K562 (cell line): ENCODE measurements around the gene VIPR2. TPM values are rescaled to one million over a fixed set of nuclear protein-coding genes. Genes with fewer than 3 reads are reported as not detected.

Experiments
- ATAC-seq: fragments of 200-7000 bp; cut with Tn5 transposase; 3 replicates; pipeline ENCODE4 v1.9.1; 2020; ENCODE audit warnings: moderate library complexity
- BruUV-seq: library from RNA; stranded (reverse); fragments of 400-500 nt; replicated peaks from 2 replicates; lab custom pipeline; 2021; lab: Mats Ljungman, UMichigan
- CTCF ChIA-PET: fragments of 300-600 bp; formaldehyde crosslinking; extraction: SDS; loops from one replicate; lab custom pipeline; 2021; ENCODE audit warnings: low intra/inter-chr PET ratio; lab: Yijun Ruan, JAX
- POLR2A ChIA-PET: fragments of 300-600, 350-650 bp; sonication (Branson Sonifier 250); formaldehyde crosslinking; extraction: SDS; loops from one replicate; lab custom pipeline; 2021; ENCODE audit warnings: antibody characterized with exemption, inconsistent platforms; lab: Yijun Ruan, JAX
- DNase-seq, 4 experiments: peaks; one replicate each; pipeline versions ENCODE4 v3.0.0 to v3.0.0-alpha.2; 2011 to 2018; ENCODE audit warnings: low spot score in 3 of 4, mixed read lengths in 3 of 4; ENCODE audit errors: extremely low read depth in 1 of 4
- FAIRE-seq: peaks from 2 replicates; lab custom pipeline; 2011; peaks lifted over from hg19 to GRCh38; lab: Jason Lieb, UNC
- H2AFZ ChIP-seq: 2 replicates; pipeline ENCODE4 v1.6.0; 2011; ENCODE audit warnings: low read depth, low read length, control low read depth, inconsistent platforms
- H3K27ac ChIP-seq: fragments of 200-600 bp; 3 replicates; pipeline ENCODE4 v1.8.0; 2011; ENCODE audit warnings: low read depth, mild to moderate bottlenecking, control low read depth, inconsistent platforms, low read length, moderate library complexity, mixed read lengths; ENCODE audit errors: extremely low read depth
- H3K27me3 ChIP-seq, 2 experiments: fragments of 300-600 bp in 1 of 2; 2 replicates in 1 of 2; 3 replicates in 1 of 2; pipeline versions ENCODE4 v1.6.0 to v1.8.0; 2011; ENCODE audit warnings: inconsistent platforms in 2 of 2, low read length in 2 of 2, mild to moderate bottlenecking in 1 of 2, mixed read lengths in 1 of 2, moderate library complexity in 1 of 2; ENCODE audit not compliant: control insufficient read depth in 2 of 2, insufficient read depth in 2 of 2
- H3K36me3 ChIP-seq: fragments of 300-600 bp; 3 replicates; pipeline ENCODE4 v1.8.0; 2011; ENCODE audit warnings: mild to moderate bottlenecking, low read length, inconsistent platforms; ENCODE audit not compliant: control insufficient read depth, insufficient read depth
- H3K4me1 ChIP-seq, 2 experiments: fragments of 200-600 bp in 1 of 2; replicated peaks in 1 of 2; 2 replicates in 1 of 2; 3 replicates in 1 of 2; pipeline versions ENCODE4 v1.5.1 to v1.8.0; 2011; ENCODE audit warnings: inconsistent platforms in 2 of 2, low read length in 2 of 2, mild to moderate bottlenecking in 1 of 2, mixed read lengths in 1 of 2, moderate library complexity in 1 of 2; ENCODE audit not compliant: control insufficient read depth in 2 of 2, insufficient read depth in 2 of 2
- H3K4me2 ChIP-seq: 2 replicates; pipeline ENCODE4 v1.6.1; 2011; ENCODE audit warnings: low read length, control low read depth, inconsistent platforms, mixed read lengths; ENCODE audit not compliant: insufficient read depth
- H3K4me3 ChIP-seq: fragments of 200-600 bp; sonication (generic), shearing (Covaris generic); 2 replicates; pipeline ENCODE4 v1.5.1; 2016; ENCODE audit warnings: control low read depth, inconsistent platforms
- H3K79me2 ChIP-seq: fragments of 200-600 bp; 3 replicates; pipeline ENCODE4 v1.8.0; 2011; ENCODE audit warnings: low read length, inconsistent platforms; ENCODE audit not compliant: control insufficient read depth, insufficient read depth
- H3K9ac ChIP-seq, 2 experiments: 2 replicates each; pipeline versions ENCODE4 v1.6.0 to v1.6.1; 2011; ENCODE audit warnings: low read depth in 2 of 2, low read length in 2 of 2, control low read depth in 1 of 2, inconsistent platforms in 1 of 2, mild to moderate bottlenecking in 1 of 2, mixed read lengths in 1 of 2; ENCODE audit not compliant: insufficient read depth in 1 of 2
- H3K9me1 ChIP-seq: one replicate; pipeline ENCODE4 v1.6.0; 2011; ENCODE audit warnings: inconsistent platforms, mild to moderate bottlenecking, low read length, moderate library complexity; ENCODE audit not compliant: control insufficient read depth, insufficient read depth
- H3K9me3 ChIP-seq: replicated peaks from 2 replicates; pipeline ENCODE4 v1.5.1; 2011; ENCODE audit warnings: low read depth, low read length, inconsistent platforms; ENCODE audit not compliant: control insufficient read depth, insufficient read depth
- H4K20me1 ChIP-seq: replicated peaks from 2 replicates; pipeline ENCODE4 v1.6.1; 2011; ENCODE audit warnings: low read length, inconsistent platforms, mixed read lengths; ENCODE audit not compliant: control insufficient read depth, insufficient read depth
- ARID1B ChIP-seq: fragments of 450-650 bp; IDR thresholded peaks from 2 replicates; pipeline ENCODE4 v1.6.1; 2016; ENCODE audit warnings: antibody characterized with exemption, mild to moderate bottlenecking, inconsistent platforms
- BCL6 ChIP-seq: fragments of 250-450 bp; sonication (Bioruptor Pico); IDR thresholded peaks from 2 replicates; pipeline ENCODE4 v1.4.0; 2020
- FOXJ3 ChIP-seq: sonication (generic); formaldehyde crosslinking; IDR thresholded peaks from 2 replicates; pipeline ENCODE4 v1.4.0; 2020; ENCODE audit warnings: mild to moderate bottlenecking, missing genetic modification reagents
- HEY1 ChIP-seq: fragments of 250-450 bp; sonication (Bioruptor Pico); IDR thresholded peaks from 2 replicates; pipeline ENCODE4 v1.5.0; 2020; ENCODE audit warnings: mild to moderate bottlenecking, moderate library complexity, borderline replicate concordance
- HLTF ChIP-seq: fragments of 450-650 bp; IDR thresholded peaks from 2 replicates; pipeline ENCODE4 v1.6.1; 2016
- HNRNPLL ChIP-seq: fragments of 200-400 bp; formaldehyde crosslinking; IDR thresholded peaks from 2 replicates; pipeline ENCODE4 v1.6.1; 2017; ENCODE audit warnings: low read length, low read depth, mild to moderate bottlenecking; ENCODE audit not compliant: poor library complexity, severe bottlenecking
- ILF3 ChIP-seq: fragments of 450-650 bp; IDR thresholded peaks from 2 replicates; pipeline ENCODE4 v1.6.1; 2018; ENCODE audit warnings: antibody characterized with exemption, mild to moderate bottlenecking, moderate library complexity, borderline replicate concordance
- LEF1 ChIP-seq: fragments of 450-650 bp; IDR thresholded peaks from 2 replicates; pipeline ENCODE4 v1.6.1; 2016; ENCODE audit warnings: mild to moderate bottlenecking
- MTA3 ChIP-seq: fragments of 450-650 bp; formaldehyde crosslinking; IDR thresholded peaks from 2 replicates; pipeline ENCODE4 v1.6.1; 2017; ENCODE audit warnings: mild to moderate bottlenecking, borderline replicate concordance
- PTRF ChIP-seq: fragments of 450-650 bp; IDR thresholded peaks from 2 replicates; pipeline ENCODE4 v1.6.1; 2016; ENCODE audit warnings: mild to moderate bottlenecking, missing genetic modification characterization, missing compliant biosample characterization
- RBFOX2 ChIP-seq: fragments of 200-400 bp; formaldehyde crosslinking; IDR thresholded peaks from 2 replicates; pipeline ENCODE4 v1.6.1; 2017; ENCODE audit warnings: low read depth, mild to moderate bottlenecking, low read length, moderate library complexity
- TAL1 ChIP-seq: fragments of 450-650 bp; IDR thresholded peaks from 2 replicates; pipeline ENCODE4 v1.6.1; 2016; ENCODE audit warnings: mild to moderate bottlenecking
- TCFL5 ChIP-seq: fragments of 250-450 bp; sonication (Bioruptor Pico); conservative IDR thresholded peaks from 2 replicates; pipeline ENCODE4 v1.6.1; 2021; ENCODE audit warnings: mild to moderate bottlenecking, moderate library complexity, matching md5 sums
- XRCC3 ChIP-seq: fragments of 450-650 bp; IDR thresholded peaks from 2 replicates; pipeline ENCODE4 v1.6.1; 2017; ENCODE audit warnings: mild to moderate bottlenecking, moderate library complexity
- ZFP30 ChIP-seq: fragments of 250-450 bp; sonication (Bioruptor Pico); IDR thresholded peaks from 2 replicates; pipeline ENCODE4 v1.8.0; 2022; ENCODE audit warnings: moderate library complexity, mild to moderate bottlenecking, inconsistent platforms, borderline replicate concordance
- ZNF133 ChIP-seq: fragments of 250-450 bp; sonication (Bioruptor Pico); IDR thresholded peaks from 2 replicates; pipeline ENCODE4 v1.4.0; 2020; ENCODE audit warnings: mild to moderate bottlenecking
- ZNF23 ChIP-seq: fragments of 250-450 bp; sonication (Bioruptor Pico); IDR thresholded peaks from 2 replicates; pipeline ENCODE4 v1.4.0; 2020; ENCODE audit warnings: mild to moderate bottlenecking
- ZNF408 ChIP-seq: fragments of 250-450 bp; sonication (Bioruptor Pico); IDR thresholded peaks from 2 replicates; pipeline ENCODE4 v1.4.0; 2020; ENCODE audit warnings: low read depth, mild to moderate bottlenecking, moderate library complexity
- ZNF699 ChIP-seq: fragments of 250-450 bp; sonication (Bioruptor Pico); IDR thresholded peaks from 2 replicates; pipeline ENCODE4 v1.8.0; 2021; ENCODE audit warnings: mild to moderate bottlenecking, moderate library complexity; ENCODE audit not compliant: insufficient replicate concordance
- ZZZ3 ChIP-seq: fragments of 450-650 bp; IDR thresholded peaks from 2 replicates; pipeline ENCODE4 v1.6.1; 2016; ENCODE audit warnings: antibody characterized with exemption, mild to moderate bottlenecking, moderate library complexity
- WGBS: fragments of 100-300 bp; shearing (Covaris generic); methylation state at CpG from one replicate; pipeline ENCODE4 v1.1.6; 2016; ENCODE audit warnings: low coverage, mixed read lengths; ENCODE audit not compliant: insufficient coverage; ENCODE audit errors: missing lambda C conversion rate; 5-methylcytosine and 5-hydroxymethylcytosine counted together
- in situ Hi-C: fragments of 300-500 bp; cut with MboI; formaldehyde crosslinking; loops from 4 replicates; pipeline ENCODE4 v1.15.0; 2018; ENCODE audit warnings: inconsistent platforms, mixed read lengths
- intact Hi-C: fragments of 100-400 bp; cut with micrococcal nuclease; formaldehyde crosslinking; loops from 2 replicates; pipeline ENCODE4 v1.14.2; 2022
- polyA plus RNA-seq, 8 experiments: library from polyadenylated mRNA; depleted of rRNA in 4 of 8; stranded (reverse) in 5 of 8; unstranded in 3 of 8; fragments of >200 nt; fragmentation: Nextera tagmentation in 2 of 8; fragmentation: Illumina TruSeq in 1 of 8; extraction: Ambion mirVana in 2 of 8; extraction: Trizol in 1 of 8; gene quantifications; 2 replicates each; pipeline versions ENCODE4 v1.2.1 to v1.2.3, GENCODE V29; 2011 to 2014; ENCODE audit warnings: inconsistent platforms in 1 of 8, missing spikeins in 1 of 8
- total RNA-seq, 7 experiments: library from RNA; depleted of rRNA in 6 of 7; stranded (reverse); fragments of >200 nt in 6 of 7; fragmentation: Illumina TruSeq in 2 of 7; extraction: Trizol in 2 of 7; gene quantifications; 2 replicates each; pipeline versions ENCODE4 v1.2.1 to v1.2.3, GENCODE V29; 2011 to 2021; ENCODE audit warnings: low replicate concordance in 1 of 7
- TF ChIP-seq, protein P1 (sequence below): sonication (generic); formaldehyde crosslinking; IDR thresholded peaks from 2 replicates; pipeline ENCODE4 v1.8.0; 2022; ENCODE audit warnings: mild to moderate bottlenecking, missing genetic modification reagents
- TF ChIP-seq, protein P2 (sequence below): fragments of 250-450 bp; sonication (Bioruptor Pico); IDR thresholded peaks from 2 replicates; pipeline ENCODE4 v1.9.0; 2021; ENCODE audit warnings: mild to moderate bottlenecking

Gene VIPR2
- total and polyA plus RNA-seq, 9 of the 15 experiments (the other 6 are each of a cell fraction or from before 2014, with no cell fraction given), result 0.04 TPM; not detected in 8

DNA sequence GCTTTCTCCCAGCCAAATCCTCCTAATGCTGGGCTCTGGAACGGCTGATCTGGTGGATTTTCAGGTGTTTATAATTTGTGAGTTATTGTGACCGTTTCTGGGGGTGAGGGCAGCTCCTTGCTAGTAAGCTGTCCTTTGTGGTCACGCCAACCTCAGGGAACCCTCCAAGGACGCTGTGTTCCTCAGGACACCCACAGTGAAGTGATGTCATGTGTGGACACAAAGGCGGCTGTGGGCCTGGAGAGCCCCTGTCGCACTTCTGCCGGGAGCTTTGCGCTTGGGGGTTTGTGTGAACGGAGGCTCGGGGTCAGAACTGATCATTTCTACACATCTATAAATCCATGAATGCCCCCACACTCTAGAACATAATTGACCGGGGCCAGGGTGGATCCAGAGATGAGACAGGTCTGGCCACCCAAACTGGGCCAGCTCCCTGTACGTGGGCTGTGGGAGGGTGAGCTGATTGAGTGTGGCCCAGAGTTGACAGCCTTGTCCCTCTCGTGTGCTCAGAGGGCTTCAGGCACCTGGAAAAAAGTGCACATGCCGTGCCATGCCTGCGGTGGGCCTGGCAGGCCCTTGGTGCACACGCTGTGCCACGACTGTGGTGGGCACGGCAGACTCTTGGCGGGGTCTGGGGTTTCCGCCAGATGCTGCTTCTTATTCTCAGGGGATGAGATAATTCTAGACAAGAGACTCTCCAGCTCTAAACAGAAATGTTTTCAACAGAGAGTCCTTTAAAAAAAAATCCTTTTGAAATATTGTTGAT is 130.2 kb downstream of the VIPR2 start (continued):
- no peak for TF ChIP-seq ZNF699 (CRISPR knock-in tag)
- TF ChIP-seq FOXJ3 (CRISPR knock-in tag), result no peak
- TF ChIP-seq TAL1, result no peak
- no peak for TF ChIP-seq MTA3
- no peak for TF ChIP-seq ZZZ3
- no peak for TF ChIP-seq BCL6
- TF ChIP-seq HLTF, result no peak
- TF ChIP-seq RBFOX2, result no peak
- no peak for TF ChIP-seq PTRF (tag)
- TF ChIP-seq, all 486 proteins: peak for 0

GRCh38 chr7:159013825-159014289 is 130.8 kb downstream of the VIPR2 start:
- H3K9me1 ChIP-seq, result no peaks in the 10 kb centered on the region
- H3K9me3 ChIP-seq, result no peaks in the 10 kb centered on the region
- ChIA-PET CTCF (no interaction called here), POLR2A (interaction anchor here (0.6 to 1.6 kb wide), 4 partner anchors 13 to 183 kb away, joined by 3 to 5 read pairs (median 3); no protein-coding TSS in a partner anchor)
- no peaks in the 10 kb centered on the region for H4K20me1 ChIP-seq
- H3K79me2 ChIP-seq, result peaks cover 25% of the 10 kb centered on the region
- no peak overlapping the region for H3K4me3 ChIP-seq
- BruUV-seq, result no TSS peak
- no peak for DNase-seq
- ATAC-seq, result no peak
- intact Hi-C loops (no loop called here), in situ Hi-C loops (no loop called here)
- no peak overlapping the region for H3K4me2 ChIP-seq
- H2AFZ ChIP-seq, result no peak overlapping the region
- H3K27ac ChIP-seq, result no peak overlapping the region
- H3K9ac ChIP-seq, result peak overlapping the region in 1 of 2 experiments; percentile 36; a peak in 1 of 4 replicates
- H3K27me3 ChIP-seq, result peaks cover 0 to 24% of the 10 kb centered on the region in 2 experiments; a peak in 2 of 5 replicates
- WGBS, result 60% methylated on average over 9 of the region's 9 CpGs
- peaks cover 26 to 35% of the 10 kb centered on the region in 2 experiments for H3K4me1 ChIP-seq
- no peak for FAIRE-seq
- peaks cover 21% of the 10 kb centered on the region; the same call in 2 of the 3 replicates for H3K36me3 ChIP-seq
- TF ChIP-seq ILF3 (no peak), ZFP30 (CRISPR knock-in tag) (no peak), TCFL5 (no peak), HLTF (no peak), ZNF408 (CRISPR knock-in tag) (no peak), HNRNPLL (no peak), XRCC3 (no peak), ZNF23 (CRISPR knock-in tag) (no peak), LEF1 (no peak), HEY1 (CRISPR knock-in tag) (no peak), ARID1B (no peak), ZNF133 (no peak)
- TF ChIP-seq, protein P1, sequence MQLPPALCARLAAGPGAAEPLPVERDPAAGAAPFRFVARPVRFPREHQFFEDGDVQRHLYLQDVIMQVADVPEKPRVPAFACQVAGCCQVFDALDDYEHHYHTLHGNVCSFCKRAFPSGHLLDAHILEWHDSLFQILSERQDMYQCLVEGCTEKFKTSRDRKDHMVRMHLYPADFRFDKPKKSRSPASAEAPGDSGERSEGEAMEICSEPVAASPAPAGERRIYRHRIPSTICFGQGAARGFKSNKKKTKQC (CRISPR knock-in tag), result no peak
- TF ChIP-seq, protein P2, sequence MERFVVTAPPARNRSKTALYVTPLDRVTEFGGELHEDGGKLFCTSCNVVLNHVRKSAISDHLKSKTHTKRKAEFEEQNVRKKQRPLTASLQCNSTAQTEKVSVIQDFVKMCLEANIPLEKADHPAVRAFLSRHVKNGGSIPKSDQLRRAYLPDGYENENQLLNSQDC, result no peak
